T-cell (primary cell): ENCODE data around the gene FTO. TPM values are rescaled to one million over a fixed set of nuclear protein-coding genes. Genes with fewer than 3 reads are reported as not detected.

ENCODE experiments used
- ATAC-seq, 4 experiments: fragments of 200-7000 bp in 3 of 4; fragments of 150-1000 bp in 1 of 4; cut with Tn5 transposase; replicated peaks in 1 of 4; 1 replicate in 3 of 4; 2 replicates in 1 of 4; pipeline ENCODE4 v1.10.0; 2021; ENCODE audit warnings: moderate library complexity in 3 of 4, mild to moderate bottlenecking in 2 of 4, moderate number of reproducible peaks in 1 of 4
- CTCF ChIA-PET, 2 donors: fragments of 300-600 bp; sonication (Branson Sonifier 250); formaldehyde crosslinking; loops; one replicate each; lab custom pipeline; 2022; ENCODE audit warnings: antibody characterized with exemption in 2 of 2; lab: Charles Lee
- POLR2A ChIA-PET, 2 donors: fragments of 300-600 bp; sonication (Branson Sonifier 250); formaldehyde crosslinking; loops; one replicate each; lab custom pipeline; 2022; ENCODE audit warnings: antibody characterized with exemption in 2 of 2; lab: Charles Lee
- DNase-seq, 35 experiments: peaks; one replicate each; pipeline versions ENCODE4 v3.0.0 to v3.0.0-alpha.2; 2013 to 2023
- H3K27ac ChIP-seq: one replicate; pipeline ENCODE4 v1.5.1; 2013; ENCODE audit warnings: low read length
- H3K27me3 ChIP-seq, 2 experiments: replicated peaks in 1 of 2; 1 replicate in 1 of 2; 2 replicates in 1 of 2; pipeline versions ENCODE4 v1.6.1 to v1.7.0; 2013; ENCODE audit warnings: low read length in 1 of 2, mixed read lengths in 1 of 2; ENCODE audit not compliant: control insufficient read depth in 2 of 2, insufficient read depth in 2 of 2; ENCODE audit errors: extremely low read depth in 1 of 2
- H3K36me3 ChIP-seq, 2 donors: 1 replicate in 1 of 2; 2 replicates in 1 of 2; pipeline versions ENCODE4 v1.6.1 to v1.7.0; 2013; ENCODE audit warnings: low read length in 1 of 2; ENCODE audit not compliant: control insufficient read depth in 2 of 2, insufficient read depth in 1 of 2; ENCODE audit errors: extremely low read depth in 1 of 2
- H3K4me1 ChIP-seq, 2 experiments: 1 replicate in 1 of 2; 2 replicates in 1 of 2; pipeline versions ENCODE4 v1.6.1 to v1.7.0; 2013; ENCODE audit warnings: low read length in 2 of 2, mixed read lengths in 1 of 2; ENCODE audit not compliant: insufficient read depth in 2 of 2, control insufficient read depth in 1 of 2; ENCODE audit errors: extremely low read depth in 1 of 2
- H3K4me3 ChIP-seq, 2 donors: 1 replicate in 1 of 2; 2 replicates in 1 of 2; pipeline versions ENCODE4 v1.5.1 to v1.7.0; 2013; ENCODE audit warnings: mild to moderate bottlenecking in 2 of 2, low read length in 1 of 2, moderate library complexity in 1 of 2; ENCODE audit not compliant: control insufficient read depth in 1 of 2; ENCODE audit errors: extremely low read depth in 1 of 2
- H3K9me3 ChIP-seq: 2 replicates; pipeline ENCODE4 v1.7.0; 2013
- H3K27ac Mint-ChIP-seq, 2 donors: one replicate each; pipeline ENCODE4 v1.8.0; 2020 to 2021; ENCODE audit warnings: mild to moderate bottlenecking in 2 of 2, mixed read lengths in 2 of 2
- H3K27me3 Mint-ChIP-seq, 2 donors: one replicate each; pipeline ENCODE4 v1.8.0; 2021 to 2022; ENCODE audit warnings: mixed read lengths in 2 of 2
- H3K36me3 Mint-ChIP-seq: one replicate; pipeline ENCODE4 v1.8.0; 2021; ENCODE audit warnings: mixed read lengths
- H3K4me1 Mint-ChIP-seq, 3 donors: one replicate each; pipeline ENCODE4 v1.8.0; 2020 to 2022; ENCODE audit warnings: mixed read lengths in 3 of 3, mild to moderate bottlenecking in 1 of 3
- H3K4me3 Mint-ChIP-seq, 3 donors: one replicate each; pipeline ENCODE4 v1.8.0; 2020 to 2022; ENCODE audit warnings: mild to moderate bottlenecking in 3 of 3, mixed read lengths in 3 of 3, moderate library complexity in 3 of 3
- H3K9me3 Mint-ChIP-seq, 3 donors: one replicate each; pipeline ENCODE4 v1.8.0; 2020 to 2022; ENCODE audit warnings: mixed read lengths in 3 of 3
- WGBS: methylation state at CpG from one replicate; pipeline ENCODE4 v1.1.5; 2013; ENCODE audit warnings: missing lambda C conversion rate; ENCODE audit not compliant: insufficient coverage; 5-methylcytosine and 5-hydroxymethylcytosine counted together
- total RNA-seq, 35 experiments: library from RNA in 6 of 35; stranded (reverse) in 6 of 35; fragments of 120-200 nt in 1 of 35; gene quantifications; one replicate each; pipeline versions ENCODE4 v1.2.1 to v1.2.4 and lab custom pipeline; 2013 to 2026

Gene FTO
- total RNA-seq, 5 donors from 2014 or later (not counting 1 experiment from before 2014, with no cell fraction given): 44.7 to 69.0 (median 46.0) TPM

- Mint-ChIP-seq H3K27ac (no peak overlapping the region), H3K4me3 (no peak overlapping the region), H3K9me3 (peaks cover 0 to 6% (median 0%) of the 10 kb centered on the region in 3 donors), H3K4me1 (no peaks in the 10 kb centered on the region), H3K36me3 (no peaks in the 10 kb centered on the region), H3K27me3 (peaks cover 3 to 10% of the 10 kb centered on the region in 2 donors)
- Histone ChIP-seq H3K4me3 (no peak overlapping the region), H3K27ac (no peak overlapping the region), H3K27me3 (peaks cover 0 to 6% of the 10 kb centered on the region in 2 experiments), H3K9me3 (no peaks in the 10 kb centered on the region), H3K4me1 (no peaks in the 10 kb centered on the region), H3K36me3 (no peaks in the 10 kb centered on the region)
- CTCF ChIA-PET: interaction anchor here in 1 of 2 donors (0.6 kb wide), 1 partner anchor 640 kb away, joined by 3 read pairs; no protein-coding TSS in a partner anchor
- WGBS: no CpG with 5 or more reads among the region's 3 CpGs
- POLR2A ChIA-PET: no interaction called here
- ATAC-seq (no peak), DNase-seq (no peak)
Observed at GRCh38 chr16:54164789-54165173, 460.8 kb downstream of the FTO start.

- ATAC-seq (no peak), DNase-seq (no peak)
- ChIA-PET CTCF (no interaction called here), POLR2A (no interaction called here)
- Histone ChIP-seq H3K4me1 (no peaks in the 10 kb centered on the region), H3K27me3 (peaks cover 0 to 6% of the 10 kb centered on the region in 2 experiments), H3K36me3 (no peaks in the 10 kb centered on the region), H3K27ac (no peak overlapping the region), H3K4me3 (no peak overlapping the region), H3K9me3 (no peaks in the 10 kb centered on the region)
- Mint-ChIP-seq H3K27ac (no peak overlapping the region), H3K4me3 (no peak overlapping the region), H3K27me3 (peaks cover 3 to 10% of the 10 kb centered on the region in 2 donors), H3K4me1 (no peaks in the 10 kb centered on the region), H3K9me3 (peaks cover 0 to 6% (median 0%) of the 10 kb centered on the region in 3 donors), H3K36me3 (no peaks in the 10 kb centered on the region)
- 90% methylated on average over 9 of the region's 12 CpGs for WGBS
Observed at GRCh38 chr16:54165174-54165911, 461.4 kb downstream of the FTO start.

GRCh38 chr16:54165912-54166865 lies 462.2 kb downstream of the FTO start:
- H3K27ac ChIP-seq: no peak overlapping the region
- WGBS: 66% methylated on average over 3 of the region's 8 CpGs
- H3K36me3 Mint-ChIP-seq: no peaks in the 10 kb centered on the region
- H3K27ac Mint-ChIP-seq: no peak overlapping the region
- no peak for ATAC-seq
- H3K27me3 ChIP-seq: peaks cover 0 to 6% of the 10 kb centered on the region in 2 experiments
- peaks cover 0 to 6% (median 0%) of the 10 kb centered on the region in 3 donors for H3K9me3 Mint-ChIP-seq
- H3K4me3 Mint-ChIP-seq: no peak overlapping the region
- H3K27me3 Mint-ChIP-seq: peaks cover 3 to 10% of the 10 kb centered on the region in 2 donors
- H3K9me3 ChIP-seq: no peaks in the 10 kb centered on the region
- CTCF ChIA-PET: interaction anchor here in 1 of 2 donors (0.6 kb wide), 1 partner anchor 547 kb away, joined by 4 read pairs; no protein-coding TSS in a partner anchor
- no peaks in the 10 kb centered on the region for H3K4me1 ChIP-seq
- POLR2A ChIA-PET: no interaction called here
- no peaks in the 10 kb centered on the region for H3K36me3 ChIP-seq
- H3K4me3 ChIP-seq: no peak overlapping the region
- H3K4me1 Mint-ChIP-seq: no peaks in the 10 kb centered on the region
- no peak for DNase-seq

GRCh38 chr16:54169112-54169511 lies 465.2 kb downstream of the FTO start:
- Mint-ChIP-seq H3K36me3 (no peaks in the 10 kb centered on the region), H3K27ac (no peak overlapping the region), H3K4me3 (no peak overlapping the region), H3K27me3 (peaks cover 8 to 9% of the 10 kb centered on the region in 2 donors), H3K4me1 (peaks cover 0 to 3% (median 0%) of the 10 kb centered on the region in 3 donors), H3K9me3 (peaks cover 0 to 6% (median 0%) of the 10 kb centered on the region in 3 donors)
- ATAC-seq: no peak
- no peak overlapping the region for H3K27ac ChIP-seq
- no peak overlapping the region for H3K4me3 ChIP-seq
- DNase-seq: no peak
- no CpG with 5 or more reads among the region's 5 CpGs for WGBS
- ChIA-PET CTCF (interaction anchor here in 1 of 2 donors (0.5 kb wide), 1 partner anchor 475 kb away, joined by 3 read pairs; no protein-coding TSS in a partner anchor), POLR2A (no interaction called here)
- H3K27me3 ChIP-seq: peaks cover 4 to 5% of the 10 kb centered on the region in 2 experiments
- H3K4me1 ChIP-seq: no peaks in the 10 kb centered on the region
- no peaks in the 10 kb centered on the region for H3K9me3 ChIP-seq
- H3K36me3 ChIP-seq: no peaks in the 10 kb centered on the region

- Mint-ChIP-seq H3K36me3 (no peaks in the 10 kb centered on the region), H3K9me3 (peaks cover 0 to 6% (median 0%) of the 10 kb centered on the region in 3 donors), H3K27me3 (peaks cover 10 to 13% of the 10 kb centered on the region in 2 donors), H3K27ac (no peak overlapping the region), H3K4me3 (no peak overlapping the region), H3K4me1 (peaks cover 0 to 3% (median 0%) of the 10 kb centered on the region in 3 donors)
- POLR2A ChIA-PET: no interaction called here
- H3K4me3 ChIP-seq: no peak overlapping the region
- CTCF ChIA-PET: no interaction called here
- DNase-seq (no peak), ATAC-seq (no peak)
- H3K4me1 ChIP-seq: no peaks in the 10 kb centered on the region
- H3K27me3 ChIP-seq: peaks cover 5 to 11% of the 10 kb centered on the region in 2 experiments
- no peak overlapping the region for H3K27ac ChIP-seq
- 20% methylated on average over 6 of the region's 22 CpGs for WGBS
- H3K36me3 ChIP-seq: no peaks in the 10 kb centered on the region
- no peaks in the 10 kb centered on the region for H3K9me3 ChIP-seq
Observed at GRCh38 chr16:54171626-54172537, 467.9 kb downstream of the FTO start.
